Measurements from ENCODE around the gene ZNF697. TPM values are rescaled to one million over a fixed set of nuclear protein-coding genes. Genes with fewer than 3 reads are reported as not detected.
A peak's percentile ranks its signal among the peaks of the same experiment; 100 is the strongest.

ZNF697 gene
- total RNA-seq, 1 donor from 2014 or later: 8.8 TPM

- intact Hi-C loops (cut with DNase I): no loop called here
- ATAC-seq (no peak), DNase-seq (ENCODE audit: missing footprints) (no peak)
Measured at GRCh38 chr1:119673171-119673940, 25.3 kb upstream of the ZNF697 start.

- intact Hi-C loops (cut with DNase I): no loop called here
Measured at GRCh38 chr1:119670898-119671297, 22.8 kb upstream of the ZNF697 start.

DNA sequence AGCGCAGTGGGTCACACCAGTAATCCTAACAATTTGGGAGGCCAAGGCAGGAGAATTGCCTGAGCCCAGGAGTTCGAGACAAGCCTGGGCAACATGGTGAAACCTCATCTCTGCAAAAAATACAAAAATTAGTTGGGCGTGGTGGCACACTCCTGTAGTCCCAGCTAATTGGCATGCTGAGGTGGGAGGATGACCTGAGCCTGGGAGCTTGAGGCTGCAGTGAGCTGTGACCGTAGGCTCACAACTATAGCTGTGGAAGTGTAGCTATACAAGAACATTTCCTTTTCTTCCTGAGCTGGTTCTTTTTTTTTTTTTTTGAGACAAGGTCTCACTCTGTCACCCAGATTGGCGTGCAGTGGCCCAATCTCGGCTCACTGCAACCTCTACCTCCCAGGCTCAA lies 19.1 kb upstream of the ZNF697 start:
- intact Hi-C loops (cut with DNase I): no loop called here
- DNase-seq (ENCODE audit: missing footprints) (no peak), ATAC-seq (no peak)

More at GRCh38 chr1:119670898-119671297, 22.8 kb upstream of the ZNF697 start:
- ATAC-seq (no peak), DNase-seq (ENCODE audit: missing footprints) (no peak)

- ATAC-seq: no peak
- DNase-seq (ENCODE audit: missing footprints): no peak
- intact Hi-C loops (cut with DNase I): no loop called here
Measured at GRCh38 chr1:119664067-119664466, 16.0 kb upstream of the ZNF697 start.

DNA sequence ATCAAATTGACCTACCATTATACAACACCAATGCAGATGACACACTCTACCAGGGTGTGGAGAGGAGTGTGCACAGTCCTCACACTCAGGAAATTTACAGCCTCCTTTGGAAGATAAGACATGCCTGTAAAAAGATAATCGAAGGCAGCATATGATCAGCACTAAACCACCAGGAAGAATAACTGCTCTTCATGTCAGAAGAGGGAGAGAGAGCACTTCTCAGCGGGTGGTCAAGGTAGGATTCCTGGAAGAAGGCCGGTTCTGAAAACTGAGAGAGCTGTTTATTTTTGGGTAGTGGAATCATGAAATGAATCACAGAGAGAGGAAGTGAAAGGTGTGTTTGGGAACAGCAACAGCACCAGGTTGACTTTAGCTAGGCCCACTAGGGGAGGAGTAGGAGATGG lies 14.0 kb upstream of the ZNF697 start:
- ATAC-seq: no peak
- intact Hi-C loops (cut with DNase I): no loop called here
- no peak for DNase-seq (ENCODE audit: missing footprints)

GRCh38 chr1:119660253-119661083 lies 12.4 kb upstream of the ZNF697 start:
- ATAC-seq (no peak), DNase-seq (ENCODE audit: missing footprints) (no peak)
- intact Hi-C loops (cut with DNase I): no loop called here

DNA sequence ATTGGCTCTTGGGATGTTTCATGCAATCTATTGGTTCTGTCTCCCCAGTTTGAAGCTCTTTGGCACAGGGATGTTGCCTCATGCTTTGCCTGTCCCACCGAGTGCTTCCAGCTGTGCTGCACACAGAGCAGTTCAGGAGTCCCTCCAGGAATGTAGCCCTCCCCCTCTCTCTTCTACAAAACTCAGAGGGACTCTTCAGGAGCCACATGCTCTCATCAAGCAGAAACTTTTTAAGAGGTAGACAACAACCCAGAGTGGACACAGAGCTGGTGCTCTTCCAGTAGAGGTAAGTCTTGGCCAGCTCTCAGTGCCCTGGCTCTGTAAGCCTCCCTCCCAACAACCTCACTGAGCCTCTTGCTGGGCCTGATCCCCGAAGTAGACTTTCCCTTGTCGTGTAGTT lies 11.6 kb upstream of the ZNF697 start:
- peak; percentile 76 for DNase-seq (ENCODE audit: missing footprints)
- ATAC-seq: peak; percentile 80
- intact Hi-C loops (cut with DNase I): no loop called here

DNA sequence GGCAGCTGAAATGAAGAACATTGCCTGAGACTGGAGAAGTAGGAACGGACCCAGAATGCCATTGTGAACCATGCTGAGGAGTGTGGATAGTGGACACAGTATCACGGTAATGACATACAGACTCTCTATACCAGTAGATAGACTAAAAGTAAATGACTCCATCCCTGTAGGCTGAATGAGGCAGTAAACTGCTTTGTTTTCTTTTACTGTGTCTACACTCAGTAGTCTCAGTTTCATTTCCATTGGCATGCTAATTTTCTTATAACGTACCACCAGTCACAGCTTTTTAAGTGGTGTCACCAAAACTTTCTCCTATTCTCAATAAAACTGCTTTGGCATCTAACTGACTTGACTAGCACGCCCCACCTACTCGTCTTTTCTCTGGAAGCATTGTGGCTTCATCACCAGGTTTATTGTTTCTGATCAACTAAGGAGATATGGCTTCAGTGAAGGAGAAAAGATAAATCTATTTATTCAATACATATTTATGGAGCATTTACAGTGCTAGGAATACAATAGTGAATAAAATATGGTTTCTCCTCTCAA lies 8.4 kb upstream of the ZNF697 start:
- DNase-seq (ENCODE audit: missing footprints) (no peak), ATAC-seq (no peak)
- intact Hi-C loops (cut with DNase I): no loop called here

- DNase-seq (ENCODE audit: missing footprints): no peak
- intact Hi-C loops (cut with DNase I): no loop called here
- no peak for ATAC-seq
Measured at GRCh38 chr1:119655154-119655553, 7.1 kb upstream of the ZNF697 start.

DNA sequence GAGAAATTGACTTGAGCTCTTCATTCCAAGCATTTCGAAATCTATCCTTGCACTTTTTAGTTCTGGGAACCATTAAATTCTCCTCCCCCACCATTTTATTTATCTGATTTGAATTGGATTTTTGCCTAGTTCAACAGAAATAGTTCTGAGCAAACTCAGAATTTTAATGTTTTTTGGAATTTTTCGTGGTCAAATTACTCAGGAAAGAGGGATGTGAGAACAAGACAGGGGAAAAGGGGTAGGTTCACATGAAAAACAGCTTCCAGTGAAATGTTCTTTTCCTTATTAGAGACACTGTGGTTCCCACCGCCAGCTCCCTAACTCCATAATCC lies 5.7 kb upstream of the ZNF697 start:
- no peak for DNase-seq (ENCODE audit: missing footprints)
- intact Hi-C loops (cut with DNase I): no loop called here
- ATAC-seq: peak; percentile 63

GRCh38 chr1:119653135-119653838 lies 5.2 kb upstream of the ZNF697 start:
- no peak for DNase-seq (ENCODE audit: missing footprints)
- no peak for ATAC-seq
- intact Hi-C loops (cut with DNase I): no loop called here

GRCh38 chr1:119652587-119652986 lies 4.5 kb upstream of the ZNF697 start:
- ATAC-seq: no peak

GRCh38 chr1:119651641-119652040 lies 3.6 kb upstream of the ZNF697 start:
- ATAC-seq (no peak), DNase-seq (ENCODE audit: missing footprints) (no peak)
- intact Hi-C loops (cut with DNase I): no loop called here

More at GRCh38 chr1:119652587-119652986, 4.5 kb upstream of the ZNF697 start:
- DNase-seq (ENCODE audit: missing footprints): no peak
- intact Hi-C loops (cut with DNase I): no loop called here

GRCh38 chr1:119651133-119651532 lies 3.1 kb upstream of the ZNF697 start:
- ATAC-seq: no peak
- no peak for DNase-seq (ENCODE audit: missing footprints)
- intact Hi-C loops (cut with DNase I): no loop called here

GRCh38 chr1:119648620-119649004 lies 546 bp upstream of the ZNF697 start:
- DNase-seq (ENCODE audit: missing footprints): no peak
- ATAC-seq: no peak
- intact Hi-C loops (cut with DNase I): loop anchor here (1.0 to 5.0 kb wide), 2 partner anchors 17 to 36 kb away; no protein-coding TSS in a partner anchor

GRCh38 chr1:119647228-119647733 lies 785 bp downstream of the ZNF697 start:
- intact Hi-C loops (cut with DNase I): loop anchor here (5.0 kb wide), 1 partner anchor 35 kb away; no protein-coding TSS in a partner anchor
- DNase-seq (ENCODE audit: missing footprints) (no peak), ATAC-seq (peak; percentile 2)

DNA sequence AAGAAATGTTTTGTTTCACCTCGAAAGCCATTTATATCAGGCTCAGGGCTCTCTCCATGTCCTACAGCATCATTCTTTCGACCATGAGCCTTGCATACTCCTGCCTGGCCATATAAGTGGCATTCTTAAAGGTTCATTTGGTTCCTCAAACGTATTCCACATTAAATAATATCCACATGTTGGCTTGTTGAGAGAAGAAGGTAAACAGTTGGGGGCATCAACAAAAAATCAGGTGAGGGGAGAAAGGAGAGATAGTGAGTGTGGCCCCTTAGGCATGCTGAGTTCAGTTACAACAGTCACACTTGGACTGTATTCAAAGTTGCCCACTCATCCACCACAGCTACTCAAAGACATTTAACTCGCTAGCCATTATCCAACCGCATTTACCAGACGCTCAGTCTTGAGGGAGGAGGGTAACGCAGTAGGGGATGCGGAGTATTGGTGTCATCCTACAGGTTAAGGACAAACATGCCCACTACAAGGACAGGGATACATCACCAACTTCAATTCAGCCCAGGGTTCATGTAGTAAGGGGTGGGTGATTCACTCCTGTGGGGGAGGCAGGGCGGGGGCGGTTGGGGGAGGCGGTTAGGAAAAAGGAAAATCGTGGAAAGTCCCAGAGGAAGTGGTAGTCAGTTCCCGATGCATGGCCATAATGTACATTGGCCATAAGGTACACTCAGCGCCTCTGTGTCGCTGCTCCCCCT lies 1.4 kb downstream of the ZNF697 start:
- intact Hi-C loops (cut with DNase I): loop anchor here (5.0 kb wide), 1 partner anchor 34 kb away; no protein-coding TSS in a partner anchor
- ATAC-seq: no peak
- no peak for DNase-seq (ENCODE audit: missing footprints)

- ATAC-seq: no peak
- no peak for DNase-seq (ENCODE audit: missing footprints)
- intact Hi-C loops (cut with DNase I): no loop called here
Measured at GRCh38 chr1:119639109-119639508, 9.0 kb downstream of the ZNF697 start.

Measured in Right ventricle myocardium inferior (tissue), 1 donor.